Measurements from ENCODE around the gene GAS7. TPM values are rescaled to one million over a fixed set of nuclear protein-coding genes. Genes with fewer than 3 reads are reported as not detected.
"Not testable (repeated sequence)": the region's sequence is repeated elsewhere in the genome, so short reads cannot be mapped to it uniquely, and the experiment has no call there.

GAS7 gene
- total RNA-seq, 2 donors from 2014 or later = 6.3 to 22.9 TPM

- intact Hi-C loops (cut with DNase I, micrococcal nuclease); DNase-seq: not testable (repeated sequence)
Observed at GRCh38 chr17:10095295-10095694, 103.1 kb downstream of the GAS7 start.

GRCh38 chr17:10094797-10095196 lies 103.6 kb downstream of the GAS7 start:
- ATAC-seq = no peak
- intact Hi-C loops (cut with DNase I, micrococcal nuclease) = no loop called here
- DNase-seq = no peak

More at GRCh38 chr17:10095295-10095694, 103.1 kb downstream of the GAS7 start:
- not testable (repeated sequence) for ATAC-seq

- DNase-seq = no peak
- no peak for ATAC-seq
- intact Hi-C loops (cut with DNase I, micrococcal nuclease) = no loop called here
Observed at GRCh38 chr17:10092595-10092994, 105.8 kb downstream of the GAS7 start.

GRCh38 chr17:10091046-10091445 lies 107.4 kb downstream of the GAS7 start:
- no peak for ATAC-seq
- intact Hi-C loops (cut with DNase I, micrococcal nuclease) = no loop called here
- no peak for DNase-seq

DNA sequence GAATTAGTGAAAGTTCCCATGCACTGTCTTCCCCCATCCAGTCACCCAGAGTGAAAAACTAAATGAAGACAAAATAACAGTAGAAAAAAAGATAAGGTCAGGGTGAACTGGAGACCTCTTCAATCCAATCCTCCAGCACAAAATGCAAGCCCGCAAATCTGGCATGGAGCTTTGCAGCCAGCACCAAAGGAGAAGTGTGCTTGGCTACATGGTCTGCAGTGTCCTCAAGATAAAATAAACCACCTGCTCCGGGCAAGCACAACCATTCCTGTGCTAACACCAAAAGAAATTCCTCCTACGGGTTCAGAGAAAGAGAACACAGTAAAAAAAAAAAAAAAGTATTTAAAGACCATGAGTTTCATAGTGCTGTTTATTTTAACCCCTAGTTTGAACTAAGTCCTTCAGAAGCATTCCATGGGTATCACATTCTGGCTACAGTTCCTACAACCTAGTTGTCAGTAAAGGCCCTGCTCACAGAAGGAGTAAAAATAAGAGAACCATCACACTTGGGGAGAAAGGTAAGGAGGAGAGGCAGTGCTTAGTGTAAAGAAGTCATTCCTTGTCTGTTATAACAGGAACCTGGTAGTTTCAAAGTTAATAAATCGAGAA lies 109.1 kb downstream of the GAS7 start:
- ATAC-seq (no peak), DNase-seq (no peak)
- intact Hi-C loops (cut with DNase I, micrococcal nuclease) = no loop called here

DNA sequence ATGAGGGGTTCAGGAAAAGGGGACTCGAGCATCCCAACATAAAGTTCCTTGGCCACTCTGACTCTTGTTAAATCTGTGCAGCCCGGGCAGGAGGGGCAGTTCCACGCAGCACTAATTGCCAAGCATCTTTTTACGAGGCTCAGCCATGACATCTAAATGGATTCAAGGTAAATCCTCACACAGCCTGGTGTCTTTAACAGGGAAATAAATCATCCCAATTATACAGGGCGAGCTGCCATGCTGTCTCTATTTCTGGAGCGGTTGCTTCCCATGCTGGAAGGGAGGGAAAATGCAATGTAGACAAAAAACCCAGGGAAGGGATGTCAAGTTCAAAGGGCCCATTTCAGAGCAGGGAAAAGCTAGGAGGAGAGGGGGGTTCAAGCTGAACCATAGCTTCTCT lies 110.0 kb downstream of the GAS7 start:
- intact Hi-C loops (cut with DNase I, micrococcal nuclease) = no loop called here
- DNase-seq (no peak), ATAC-seq (no peak)

- intact Hi-C loops (cut with DNase I, micrococcal nuclease) = no loop called here
- DNase-seq (no peak), ATAC-seq (no peak)
Observed at GRCh38 chr17:10087355-10087754, 111.1 kb downstream of the GAS7 start.

GRCh38 chr17:10083864-10084263 lies 114.5 kb downstream of the GAS7 start:
- DNase-seq (no peak), ATAC-seq (no peak)
- intact Hi-C loops (cut with DNase I, micrococcal nuclease) = no loop called here

GRCh38 chr17:10082795-10083194 lies 115.6 kb downstream of the GAS7 start:
- ATAC-seq = no peak
- intact Hi-C loops (cut with DNase I, micrococcal nuclease) = no loop called here
- no peak for DNase-seq

GRCh38 chr17:10081571-10082169 lies 116.7 kb downstream of the GAS7 start:
- DNase-seq = no peak
- intact Hi-C loops (cut with DNase I, micrococcal nuclease) = no loop called here
- ATAC-seq = no peak

DNA sequence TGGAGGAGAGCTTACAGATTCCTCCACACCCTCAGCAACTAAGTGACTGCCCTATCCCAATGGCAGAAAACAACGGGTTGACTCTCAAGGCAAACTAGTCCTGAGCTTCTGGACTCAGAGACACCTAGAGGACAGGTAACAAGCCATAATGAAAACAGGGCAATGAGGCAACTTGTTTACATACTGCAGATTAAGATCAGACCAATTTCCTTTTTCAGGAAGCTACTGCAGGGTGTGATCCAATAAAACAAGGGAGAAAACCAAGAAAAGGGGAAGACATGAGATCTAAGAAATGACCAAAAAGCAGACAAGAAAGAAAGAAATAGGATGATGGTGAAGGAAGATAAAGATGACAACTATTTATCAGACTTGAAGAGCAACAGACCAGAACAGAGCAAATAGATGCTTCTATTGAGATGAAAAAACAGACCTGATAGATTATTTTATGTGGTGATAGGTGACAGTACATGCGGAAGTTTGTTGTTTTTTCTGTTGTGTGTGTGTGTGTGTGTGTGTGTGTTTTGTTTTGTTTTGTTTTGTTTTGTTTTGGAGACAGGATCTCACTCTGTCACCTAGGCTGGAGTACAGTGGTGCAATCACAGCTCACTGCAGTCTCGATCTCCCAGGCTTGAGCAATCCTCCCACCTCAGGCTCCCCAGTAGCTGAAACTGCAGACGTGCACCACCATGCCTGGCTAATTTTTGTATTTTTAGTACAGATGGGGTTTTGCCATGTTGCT lies 120.7 kb downstream of the GAS7 start:
- DNase-seq = no peak
- intact Hi-C loops (cut with DNase I, micrococcal nuclease) = no loop called here
- ATAC-seq = no peak

- DNase-seq (no peak), ATAC-seq (no peak)
- intact Hi-C loops (cut with DNase I, micrococcal nuclease) = no loop called here
Observed at GRCh38 chr17:10075919-10076318, 122.5 kb downstream of the GAS7 start.

- DNase-seq (no peak), ATAC-seq (no peak)
- intact Hi-C loops (cut with DNase I, micrococcal nuclease) = no loop called here
Observed at GRCh38 chr17:10073941-10074340, 124.5 kb downstream of the GAS7 start.

DNA sequence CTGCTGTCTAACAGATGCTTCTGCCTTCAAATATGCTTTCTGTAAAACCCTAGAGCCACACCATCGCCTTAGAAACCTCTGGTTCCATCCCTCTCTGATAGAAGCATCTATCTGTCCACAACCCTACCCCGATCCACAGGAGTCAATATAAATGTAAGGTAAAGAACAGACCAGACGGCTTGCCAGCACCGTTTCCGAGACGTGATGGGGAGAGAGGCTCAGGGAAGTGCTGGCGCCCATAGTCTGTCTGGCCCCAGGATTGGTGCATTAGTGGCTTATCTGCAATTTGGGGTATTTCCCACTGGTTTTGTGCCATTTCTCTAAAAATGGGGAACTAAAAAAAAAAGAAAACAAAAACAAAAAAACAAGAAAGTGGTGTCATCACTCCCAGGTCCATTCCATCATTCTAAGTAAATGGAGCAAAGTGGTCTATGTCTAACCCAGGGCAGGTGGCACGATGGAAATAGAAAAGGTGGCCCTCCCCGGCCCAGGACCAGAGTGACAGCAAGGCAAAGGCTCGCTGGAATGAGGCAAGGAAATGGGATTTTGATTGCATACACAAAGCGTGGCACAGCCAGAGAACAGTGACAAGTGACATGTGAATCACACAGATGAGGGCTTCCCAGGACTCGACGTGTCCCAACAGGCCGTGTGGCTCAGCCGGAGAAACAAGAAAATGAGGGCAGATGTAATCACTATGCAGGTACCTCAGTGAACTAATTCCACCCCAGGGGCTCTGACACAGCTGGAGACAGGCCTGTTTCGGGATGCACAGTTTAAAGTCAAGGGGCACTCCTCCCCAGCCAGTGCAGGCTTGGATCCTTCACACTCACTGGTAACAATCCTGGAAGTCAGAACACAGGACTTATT lies 125.6 kb downstream of the GAS7 start:
- no peak for DNase-seq
- intact Hi-C loops (cut with DNase I, micrococcal nuclease) = no loop called here
- ATAC-seq = no peak

GRCh38 chr17:10072086-10072485 lies 126.3 kb downstream of the GAS7 start:
- ATAC-seq (no peak), DNase-seq (no peak)

DNA sequence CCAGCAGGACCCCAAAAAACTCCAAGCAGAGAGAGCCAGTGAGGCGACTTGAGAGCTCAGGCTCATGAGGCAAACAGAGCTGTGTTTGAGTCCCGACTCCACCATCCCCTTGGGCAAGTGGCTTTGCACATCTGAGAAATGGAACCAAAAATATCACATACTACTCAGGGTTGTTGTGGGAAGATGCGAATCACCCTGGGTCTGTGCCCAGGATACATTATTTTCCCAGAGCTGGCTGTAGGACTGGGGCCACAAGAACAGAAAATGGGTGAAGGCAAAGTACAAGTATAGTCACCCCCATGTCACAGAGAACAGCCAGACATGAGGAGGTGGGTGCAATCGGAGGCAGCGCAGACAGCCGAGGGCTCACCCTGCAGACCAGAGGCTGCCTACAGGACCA lies 127.3 kb downstream of the GAS7 start:
- intact Hi-C loops (cut with DNase I, micrococcal nuclease) = no loop called here
- ATAC-seq = no peak
- DNase-seq = no peak

More at GRCh38 chr17:10072086-10072485, 126.3 kb downstream of the GAS7 start:
- intact Hi-C loops (cut with DNase I, micrococcal nuclease) = no loop called here

- ATAC-seq (no peak), DNase-seq (no peak)
- intact Hi-C loops (cut with DNase I, micrococcal nuclease) = no loop called here
Observed at GRCh38 chr17:10070690-10071089, 127.7 kb downstream of the GAS7 start.

GRCh38 chr17:10069301-10069700 lies 129.1 kb downstream of the GAS7 start:
- intact Hi-C loops (cut with DNase I, micrococcal nuclease) = no loop called here
- DNase-seq (no peak), ATAC-seq (no peak)

DNA sequence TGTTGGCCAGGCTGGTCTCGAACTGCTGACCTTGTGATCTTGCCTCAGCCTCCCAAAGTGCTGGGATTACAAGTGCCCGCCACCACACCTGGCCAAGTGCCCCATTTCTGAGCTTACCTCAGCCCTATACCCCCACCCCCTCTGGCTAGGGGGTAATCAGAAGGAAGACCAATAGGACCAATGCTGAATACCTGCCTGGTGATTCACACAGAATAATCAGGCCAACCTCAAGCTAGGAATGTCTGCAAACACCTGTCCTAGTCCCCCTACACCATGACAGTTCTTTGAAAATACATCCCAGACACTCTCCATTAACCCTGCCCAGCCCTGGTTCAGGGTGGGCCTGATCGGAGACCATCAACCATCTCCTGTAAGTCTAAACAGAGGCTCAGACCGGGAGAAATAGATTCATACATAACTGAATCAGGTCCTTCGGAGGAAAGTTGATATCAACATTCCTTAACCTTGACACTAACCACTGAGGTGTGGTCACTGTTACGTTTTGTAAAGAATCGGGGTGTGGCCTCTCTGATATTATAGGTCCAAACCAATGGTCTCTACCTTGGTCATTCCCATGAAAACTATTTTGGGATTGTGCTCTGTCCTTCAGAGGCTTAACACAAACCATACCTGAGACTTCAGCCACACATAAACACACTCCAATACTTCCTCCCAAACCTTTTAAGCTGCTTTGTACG lies 130.8 kb downstream of the GAS7 start:
- ATAC-seq (no peak), DNase-seq (no peak)
- intact Hi-C loops (cut with DNase I, micrococcal nuclease) = no loop called here
